Nephron (organoid): ENCODE measurements around the gene CCRL2.

ENCODE experiments used
- H3K27ac Mint-ChIP-seq, 3 experiments: 2 replicates each; pipeline ENCODE4 v1.8.0; 2020; ENCODE audit warnings: mixed read lengths in 3 of 3, mild to moderate bottlenecking in 2 of 3, moderate library complexity in 1 of 3
- H3K27me3 Mint-ChIP-seq: 2 replicates; pipeline ENCODE4 v1.8.0; 2021; ENCODE audit warnings: low read depth, mild to moderate bottlenecking, moderate library complexity, mixed read lengths
- H3K36me3 Mint-ChIP-seq: 2 replicates; pipeline ENCODE4 v1.8.0; 2020; ENCODE audit warnings: low read depth, mixed read lengths
- H3K4me1 Mint-ChIP-seq: 2 replicates; pipeline ENCODE4 v1.8.0; 2020; ENCODE audit warnings: mixed read lengths
- H3K4me3 Mint-ChIP-seq, 3 experiments: 2 replicates each; pipeline ENCODE4 v1.8.0; 2020; ENCODE audit warnings: mild to moderate bottlenecking in 3 of 3, mixed read lengths in 3 of 3, moderate library complexity in 2 of 3
- H3K9me3 Mint-ChIP-seq: 2 replicates; pipeline ENCODE4 v1.8.0; 2020; ENCODE audit warnings: mixed read lengths
- TF ChIP-seq, protein P1 (sequence below), 3 experiments: fragments of 200-600 bp; sonication (generic); IDR thresholded peaks; one replicate each; pipeline ENCODE4 v1.5.0; 2021; ENCODE audit warnings: antibody characterized with exemption in 3 of 3; ENCODE audit not compliant: unreplicated experiment in 3 of 3

The CCRL2 gene

DNA sequence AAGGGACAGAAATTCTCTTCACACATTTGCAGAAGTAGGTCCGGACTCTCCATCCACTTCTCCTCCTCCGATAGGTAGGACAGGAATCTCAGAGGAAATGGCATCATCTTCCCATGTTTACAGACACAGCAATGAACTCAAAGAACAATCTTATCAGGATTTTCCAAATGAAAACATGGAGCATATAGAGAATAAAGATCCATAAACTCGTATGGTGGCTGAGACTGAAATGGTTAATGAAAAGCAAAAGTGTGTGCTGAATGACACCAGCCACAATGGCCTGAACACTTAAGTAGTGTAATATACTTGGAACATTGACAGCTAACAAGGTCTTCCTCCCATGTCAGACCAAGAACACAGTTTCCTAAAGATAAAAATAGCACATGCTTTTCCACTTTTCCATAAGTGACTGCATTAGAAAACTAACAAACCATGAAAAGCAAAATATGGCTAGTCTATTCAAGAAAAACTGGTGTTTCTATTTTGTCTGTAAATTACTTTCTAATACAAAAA lies 5.8 kb downstream of the CCRL2 start:
- Mint-ChIP-seq H3K27me3 (peaks cover 30% of the 10 kb centered on the region), H3K27ac (no peak overlapping the region), H3K36me3 (no peaks in the 10 kb centered on the region), H3K4me3 (no peak overlapping the region), H3K4me1 (peaks cover 14% of the 10 kb centered on the region), H3K9me3 (no peaks in the 10 kb centered on the region)
- TF ChIP-seq, protein P1, sequence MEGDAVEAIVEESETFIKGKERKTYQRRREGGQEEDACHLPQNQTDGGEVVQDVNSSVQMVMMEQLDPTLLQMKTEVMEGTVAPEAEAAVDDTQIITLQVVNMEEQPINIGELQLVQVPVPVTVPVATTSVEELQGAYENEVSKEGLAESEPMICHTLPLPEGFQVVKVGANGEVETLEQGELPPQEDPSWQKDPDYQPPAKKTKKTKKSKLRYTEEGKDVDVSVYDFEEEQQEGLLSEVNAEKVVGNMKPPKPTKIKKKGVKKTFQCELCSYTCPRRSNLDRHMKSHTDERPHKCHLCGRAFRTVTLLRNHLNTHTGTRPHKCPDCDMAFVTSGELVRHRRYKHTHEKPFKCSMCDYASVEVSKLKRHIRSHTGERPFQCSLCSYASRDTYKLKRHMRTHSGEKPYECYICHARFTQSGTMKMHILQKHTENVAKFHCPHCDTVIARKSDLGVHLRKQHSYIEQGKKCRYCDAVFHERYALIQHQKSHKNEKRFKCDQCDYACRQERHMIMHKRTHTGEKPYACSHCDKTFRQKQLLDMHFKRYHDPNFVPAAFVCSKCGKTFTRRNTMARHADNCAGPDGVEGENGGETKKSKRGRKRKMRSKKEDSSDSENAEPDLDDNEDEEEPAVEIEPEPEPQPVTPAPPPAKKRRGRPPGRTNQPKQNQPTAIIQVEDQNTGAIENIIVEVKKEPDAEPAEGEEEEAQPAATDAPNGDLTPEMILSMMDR (IDR thresholded peaks at IDR 0.05; ENCODE audit: unreplicated experiment in 3 of 3) = no peak

- peaks cover 23% of the 10 kb centered on the region for H3K27me3 Mint-ChIP-seq
- no peaks in the 10 kb centered on the region for H3K9me3 Mint-ChIP-seq
- no peak overlapping the region for H3K27ac Mint-ChIP-seq
- H3K4me1 Mint-ChIP-seq = peaks cover 8% of the 10 kb centered on the region
- no peaks in the 10 kb centered on the region for H3K36me3 Mint-ChIP-seq
- H3K4me3 Mint-ChIP-seq = no peak overlapping the region
- TF ChIP-seq, protein P1 (IDR thresholded peaks at IDR 0.05; ENCODE audit: unreplicated experiment in 3 of 3) = no peak
Measured at GRCh38 chr3:46413951-46414350, 6.9 kb downstream of the CCRL2 start.

GRCh38 chr3:46414739-46415138 lies 7.7 kb downstream of the CCRL2 start:
- no peak overlapping the region for H3K27ac Mint-ChIP-seq
- H3K4me1 Mint-ChIP-seq = peaks cover 8% of the 10 kb centered on the region
- TF ChIP-seq, protein P1 (IDR thresholded peaks at IDR 0.05; ENCODE audit: unreplicated experiment in 3 of 3) = no peak
- no peaks in the 10 kb centered on the region for H3K36me3 Mint-ChIP-seq
- no peak overlapping the region for H3K4me3 Mint-ChIP-seq
- H3K27me3 Mint-ChIP-seq = peaks cover 20% of the 10 kb centered on the region
- H3K9me3 Mint-ChIP-seq = no peaks in the 10 kb centered on the region

GRCh38 chr3:46416125-46416810 lies 9.2 kb downstream of the CCRL2 start:
- Mint-ChIP-seq H3K4me1 (peaks cover 8% of the 10 kb centered on the region), H3K36me3 (no peaks in the 10 kb centered on the region), H3K27me3 (peaks cover 13% of the 10 kb centered on the region), H3K9me3 (no peaks in the 10 kb centered on the region), H3K4me3 (no peak overlapping the region), H3K27ac (no peak overlapping the region)
- TF ChIP-seq, protein P1 (IDR thresholded peaks at IDR 0.05; ENCODE audit: unreplicated experiment in 3 of 3) = no peak

GRCh38 chr3:46416811-46417510 lies 9.9 kb downstream of the CCRL2 start:
- Mint-ChIP-seq H3K27ac (no peak overlapping the region), H3K27me3 (peaks cover 14% of the 10 kb centered on the region), H3K36me3 (no peaks in the 10 kb centered on the region), H3K4me1 (peaks cover 8% of the 10 kb centered on the region), H3K9me3 (no peaks in the 10 kb centered on the region), H3K4me3 (no peak overlapping the region)
- TF ChIP-seq, protein P1 (IDR thresholded peaks at IDR 0.05; ENCODE audit: unreplicated experiment in 3 of 3) = no peak
